Measurements from ENCODE around the gene RPS14.

GRCh38 chr5:150457121-150457520 lies 7.6 kb upstream of the RPS14 start:
- no peak for TF ChIP-seq EZH2 (IDR thresholded peaks at IDR 0.05; ENCODE audit: borderline replicate concordance, low read length)
- no peak for TF ChIP-seq CTCF (conservative IDR thresholded peaks at IDR 0.05 in 1 of 2, IDR thresholded peaks at IDR 0.05 in 1 of 2; ENCODE audit: extremely low read depth in 1 of 2, insufficient read depth in 1 of 2, low read depth in 1 of 2, low read length in 2 of 2)

All from mammary epithelial cell (primary cell).